ENCODE results near the gene APP.

DNA sequence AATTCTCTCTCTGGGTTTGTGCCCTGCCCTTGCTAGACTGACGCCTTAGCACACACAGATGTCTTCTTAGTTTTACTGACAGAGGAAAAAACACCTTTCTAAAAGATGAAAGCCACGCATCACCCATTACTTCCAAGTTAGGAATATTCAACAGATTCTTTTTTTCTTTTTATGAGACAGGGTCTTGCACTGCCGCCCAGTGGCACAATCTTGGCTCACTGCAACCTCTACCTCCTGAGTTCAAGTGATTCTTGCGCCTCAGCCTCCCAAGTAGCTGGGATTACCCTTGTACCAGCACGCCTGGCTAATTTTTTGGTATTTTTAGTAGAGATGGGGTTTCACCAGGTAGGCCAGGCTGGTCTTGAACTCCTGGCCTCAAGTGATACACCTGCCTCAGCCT, 169.2 kb downstream of the APP start:
- TF ChIP-seq CTCF (conservative IDR thresholded peaks at IDR 0.05): no peak
- TF ChIP-seq EZH2 (IDR thresholded peaks at IDR 0.05; ENCODE audit: low read depth): no peak

Data from PC-9 (cell line).